ENCODE data around the gene AP4B1.

DNA sequence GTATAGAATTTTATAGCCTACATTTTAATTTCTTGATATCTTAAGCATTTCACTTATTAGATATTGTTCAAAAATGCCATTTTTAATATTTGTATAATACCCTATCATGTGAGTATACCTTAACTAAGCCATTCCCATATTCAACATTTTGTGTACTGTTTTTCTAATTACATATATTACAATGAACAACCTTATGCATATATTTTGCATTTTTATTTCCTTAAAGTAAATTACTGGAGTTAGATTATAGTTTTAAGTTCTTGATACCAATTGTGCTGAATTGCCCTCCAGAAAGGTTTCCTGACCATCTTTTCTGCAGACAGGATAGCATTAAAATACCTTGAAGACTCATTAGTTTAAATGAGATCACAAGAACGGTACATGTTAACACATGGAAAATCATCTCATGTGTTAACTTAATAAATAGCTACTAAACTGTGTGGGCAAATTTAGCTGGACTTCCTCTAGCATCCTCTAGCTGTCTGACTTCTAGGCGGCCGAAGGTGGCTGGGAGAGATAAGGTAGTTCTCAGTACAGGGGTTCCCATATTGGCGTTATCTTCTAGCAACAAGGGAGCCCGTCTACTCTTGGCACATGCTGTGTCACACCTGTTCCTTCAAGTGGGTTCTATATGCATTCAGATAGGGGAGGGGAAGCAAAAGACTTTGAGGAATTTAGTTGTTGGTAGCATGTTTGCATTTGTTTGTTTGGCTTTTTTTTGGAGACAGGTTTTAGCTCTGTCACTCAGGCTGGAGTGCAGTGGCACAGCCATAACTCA, 9.5 kb upstream of the AP4B1 start:
- TF ChIP-seq CTCF (IDR thresholded peaks at IDR 0.05 in 4 of 5, conservative IDR thresholded peaks at IDR 0.05 in 1 of 5) = no peak
- no peak for TF ChIP-seq POLR2A (IDR thresholded peaks at IDR 0.05)
